ENCODE data around the gene PRR22.

PRR22 gene

GRCh38 chr19:5811117-5811516 is 26.6 kb upstream of the PRR22 start:
- DNase-seq, result no peak

GRCh38 chr19:5809469-5809868 is 24.9 kb upstream of the PRR22 start:
- no peak for DNase-seq

- no peak for DNase-seq
These were observed 24.5 kb upstream of the PRR22 start for GRCh38 chr19:5809053-5809452.

- DNase-seq, result no peak
These were observed 23.7 kb upstream of the PRR22 start for GRCh38 chr19:5808120-5808816.

- DNase-seq, result no peak
These were observed 22.4 kb upstream of the PRR22 start for GRCh38 chr19:5806905-5807304.

- no peak for DNase-seq
These were observed 21.6 kb upstream of the PRR22 start for GRCh38 chr19:5806133-5806489.

GRCh38 chr19:5805462-5806132 is 21.1 kb upstream of the PRR22 start:
- peak; percentile 54 for DNase-seq

- peak; percentile 14 for DNase-seq
These were observed 20.2 kb upstream of the PRR22 start, which contains the start of gene NRTN for GRCh38 chr19:5804516-5805461. NRTN (plus strand) TSS chr19:5805067; CDS start chr19:5824166, 19,099 bp downstream.

GRCh38 chr19:5803752-5804515 is 19.4 kb upstream of the PRR22 start:
- DNase-seq, result peak; percentile 95

GRCh38 chr19:5803441-5803751 is 18.9 kb upstream of the PRR22 start:
- no peak for DNase-seq

- no peak for DNase-seq
These were observed 17.5 kb upstream of the PRR22 start for GRCh38 chr19:5801796-5802619.

GRCh38 chr19:5800361-5801270 is 16.1 kb upstream of the PRR22 start:
- no peak for DNase-seq

- DNase-seq, result no peak
These were observed 15.0 kb upstream of the PRR22 start for GRCh38 chr19:5799247-5800241.

GRCh38 chr19:5798244-5798643 is 13.7 kb upstream of the PRR22 start:
- no peak for DNase-seq

- no peak for DNase-seq
These were observed 10.9 kb upstream of the PRR22 start for GRCh38 chr19:5795382-5795919.

- no peak for DNase-seq
These were observed 8.6 kb upstream of the PRR22 start for GRCh38 chr19:5793188-5793587.

GRCh38 chr19:5792224-5792623 is 7.7 kb upstream of the PRR22 start:
- DNase-seq, result no peak

GRCh38 chr19:5790559-5791520 is 6.3 kb upstream of the PRR22 start, which contains the start of gene DUS3L:
DUS3L (minus strand) TSS chr19:5791163; CDS start chr19:5791141, 22 bp downstream.
- peak; percentile 98 for DNase-seq
